Panc1 (cell line): ENCODE results near the gene MEX3D. TPM values are rescaled to one million over a fixed set of nuclear protein-coding genes. Genes with fewer than 3 reads are reported as not detected.

ENCODE experiments used
- ATAC-seq: fragments of 200-7000 bp; cut with Tn5 transposase; 2 replicates; pipeline ENCODE4 v1.9.1; 2020; ENCODE audit warnings: mild to moderate bottlenecking, moderate library complexity
- BruUV-seq: library from RNA; stranded (reverse); fragments of 400-500 nt; replicated peaks from 2 replicates; lab custom pipeline; 2021; lab: Mats Ljungman, UMichigan
- CTCF ChIA-PET: fragments of 300-600 bp; sonication (Branson Sonifier 250); formaldehyde crosslinking; loops from one replicate; lab custom pipeline; 2022; ENCODE audit warnings: antibody characterized with exemption; lab: Charles Lee
- POLR2A ChIA-PET: fragments of 300-600 bp; sonication (Branson Sonifier 250); formaldehyde crosslinking; loops from one replicate; lab custom pipeline; 2022; ENCODE audit warnings: antibody characterized with exemption; lab: Charles Lee
- DNase-seq: peaks from one replicate; pipeline ENCODE4 v3.0.0-alpha.2; 2010; ENCODE audit warnings: low read depth, low spot score
- H3K27ac ChIP-seq: 2 replicates; pipeline ENCODE4 v1.5.1; 2011; ENCODE audit warnings: mild to moderate bottlenecking, low read length, inconsistent platforms
- H3K27me3 ChIP-seq: fragments of 200-500 bp; sonication (Bioruptor generic); 2 replicates; pipeline ENCODE4 v1.6.0; 2014; ENCODE audit warnings: low read length, inconsistent platforms; ENCODE audit not compliant: control insufficient read depth, insufficient read depth
- H3K36me3 ChIP-seq: fragments of 200-500 bp; sonication (Bioruptor generic); 2 replicates; pipeline ENCODE4 v1.5.1; 2014; ENCODE audit warnings: inconsistent platforms, mild to moderate bottlenecking, low read length, moderate library complexity; ENCODE audit not compliant: control insufficient read depth, insufficient read depth
- H3K4me1 ChIP-seq: 2 replicates; pipeline ENCODE4 v1.5.1; 2011; ENCODE audit warnings: inconsistent platforms, mild to moderate bottlenecking, low read length, moderate library complexity; ENCODE audit not compliant: control insufficient read depth, insufficient read depth
- H3K4me3 ChIP-seq, 2 experiments: 2 replicates each; pipeline ENCODE4 v1.5.1; 2011 to 2012; ENCODE audit warnings: low read depth in 2 of 2, low read length in 2 of 2, mild to moderate bottlenecking in 2 of 2, inconsistent platforms in 1 of 2, moderate library complexity in 1 of 2
- H3K9me3 ChIP-seq: fragments of 200-500 bp; sonication (Bioruptor generic); 2 replicates; pipeline ENCODE4 v1.5.1; 2014; ENCODE audit warnings: low read depth, mild to moderate bottlenecking, inconsistent platforms, low read length, moderate library complexity; ENCODE audit not compliant: control insufficient read depth, insufficient read depth
- CTCF ChIP-seq: fragments of 450-650 bp; IDR thresholded peaks from 2 replicates; pipeline ENCODE4 v1.5.1; 2017; ENCODE audit warnings: mild to moderate bottlenecking
- POLR2AphosphoS5 ChIP-seq: IDR thresholded peaks from 2 replicates; pipeline ENCODE4 v1.6.1; 2012; ENCODE audit warnings: mild to moderate bottlenecking, low read depth, low read length, moderate library complexity
- REST ChIP-seq, 2 experiments: IDR thresholded peaks; 2 replicates each; pipeline ENCODE4 v1.6.1; 2011 to 2012; ENCODE audit warnings: low read depth in 2 of 2, control low read depth in 1 of 2, low read length in 1 of 2, mild to moderate bottlenecking in 1 of 2, moderate library complexity in 1 of 2; ENCODE audit not compliant: insufficient read depth in 1 of 2
- SIN3A ChIP-seq: IDR thresholded peaks from 2 replicates; pipeline ENCODE4 v1.6.1; 2012; ENCODE audit warnings: low read depth, mild to moderate bottlenecking, low read length, moderate library complexity, borderline replicate concordance; ENCODE audit not compliant: insufficient read depth
- TCF7L2 ChIP-seq: IDR thresholded peaks from 2 replicates; pipeline ENCODE4 v1.6.1; 2011; ENCODE audit warnings: mild to moderate bottlenecking, low read depth, low read length, inconsistent platforms
- in situ Hi-C: cut with HindIII; loops from 2 replicates; pipeline ENCODE4 v1.10.0; 2016; ENCODE audit warnings: low sequenced_read_pairs, low pct_unique_long_range_greater_than_20kb
- intact Hi-C: fragments of 100-400 bp; cut with micrococcal nuclease; formaldehyde crosslinking; loops from one replicate; pipeline ENCODE4 v1.10.0; 2022; ENCODE audit not compliant: unreplicated experiment
- total RNA-seq: library from RNA; stranded (reverse); gene quantifications from one replicate; pipeline ENCODE4 v1.2.1, GENCODE V29; 2021; ENCODE audit not compliant: unreplicated experiment

MEX3D gene
- total RNA-seq, 1 experiment from 2014 or later: 73.7 TPM

- intact Hi-C loops (no loop called here), in situ Hi-C loops (no loop called here)
- H3K4me3 ChIP-seq: no peak overlapping the region
- H3K36me3 ChIP-seq: no peaks in the 10 kb centered on the region
- POLR2A ChIA-PET: no interaction called here
- BruUV-seq: no TSS peak
- no peak overlapping the region for H3K27ac ChIP-seq
- no peak for DNase-seq
- CTCF ChIA-PET: no interaction called here
- TF ChIP-seq TCF7L2 (no peak), REST (IDR thresholded peaks at IDR 0.05; ENCODE audit: insufficient read depth in 1 of 2, low read depth in 2 of 2, low read length in 1 of 2) (no peak), CTCF (no peak), POLR2AphosphoS5 (no peak), SIN3A (no peak)
- no peaks in the 10 kb centered on the region for H3K9me3 ChIP-seq
- no peaks in the 10 kb centered on the region; the same call in 1 of the 2 replicates for H3K27me3 ChIP-seq
- ATAC-seq: no peak
- H3K4me1 ChIP-seq: no peaks in the 10 kb centered on the region
These were observed 38.7 kb downstream of the MEX3D start for GRCh38 chr19:1529430-1529816.

- Histone ChIP-seq H3K4me3 (no peak overlapping the region), H3K36me3 (no peaks in the 10 kb centered on the region), H3K9me3 (no peaks in the 10 kb centered on the region), H3K4me1 (no peaks in the 10 kb centered on the region), H3K27ac (no peak overlapping the region), H3K27me3 (no peaks in the 10 kb centered on the region; the same call in 1 of the 2 replicates)
- BruUV-seq: no TSS peak
- in situ Hi-C loops: no loop called here
- TF ChIP-seq REST (IDR thresholded peaks at IDR 0.05; ENCODE audit: insufficient read depth in 1 of 2, low read depth in 2 of 2, low read length in 1 of 2) (no peak), POLR2AphosphoS5 (no peak), CTCF (no peak), TCF7L2 (no peak), SIN3A (no peak)
- DNase-seq (no peak), ATAC-seq (no peak)
- intact Hi-C loops: no loop called here
- CTCF ChIA-PET: no interaction called here
- POLR2A ChIA-PET: no interaction called here
These were observed 39.3 kb downstream of the MEX3D start for GRCh38 chr19:1528596-1529429.
